GM12864 (cell line): ENCODE results near the gene ACTL9.

Experiments
- DNase-seq: peaks from one replicate; pipeline ENCODE4 v3.0.0-alpha.2; 2011; ENCODE audit warnings: low read depth
- H3K4me3 ChIP-seq: 2 replicates; pipeline ENCODE4 v1.5.1; 2011; ENCODE audit warnings: mild to moderate bottlenecking, low read depth, low read length, control low read depth
- TF ChIP-seq, protein P1 (sequence below): IDR thresholded peaks from 2 replicates; pipeline ENCODE4 v1.5.1; 2011; ENCODE audit warnings: low read depth, mild to moderate bottlenecking, moderate library complexity, low read length, control low read depth, inconsistent platforms; ENCODE audit errors: missing control alignments

The ACTL9 gene

DNA sequence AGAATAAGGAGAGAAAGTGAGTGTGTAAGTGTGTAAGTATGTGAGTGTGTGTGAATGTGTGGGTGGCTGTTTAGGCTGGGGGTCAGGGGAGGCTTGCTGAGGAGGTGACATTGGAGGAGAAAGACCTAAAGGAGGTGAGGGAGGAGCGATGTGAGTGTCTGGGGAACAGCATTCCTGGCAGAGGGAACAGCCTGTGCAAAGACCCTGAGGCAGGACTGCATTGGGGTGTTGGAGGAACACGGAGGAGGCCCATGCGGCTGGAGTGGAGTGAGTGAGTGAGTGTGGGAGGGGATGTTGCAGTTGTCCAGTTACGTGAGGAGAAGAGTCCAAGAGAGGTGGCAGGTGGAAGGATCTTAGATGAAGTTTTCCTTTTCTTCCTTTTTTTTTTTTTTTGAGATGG, 36.3 kb downstream of the ACTL9 start:
- no peak for DNase-seq
- TF ChIP-seq, protein P1, sequence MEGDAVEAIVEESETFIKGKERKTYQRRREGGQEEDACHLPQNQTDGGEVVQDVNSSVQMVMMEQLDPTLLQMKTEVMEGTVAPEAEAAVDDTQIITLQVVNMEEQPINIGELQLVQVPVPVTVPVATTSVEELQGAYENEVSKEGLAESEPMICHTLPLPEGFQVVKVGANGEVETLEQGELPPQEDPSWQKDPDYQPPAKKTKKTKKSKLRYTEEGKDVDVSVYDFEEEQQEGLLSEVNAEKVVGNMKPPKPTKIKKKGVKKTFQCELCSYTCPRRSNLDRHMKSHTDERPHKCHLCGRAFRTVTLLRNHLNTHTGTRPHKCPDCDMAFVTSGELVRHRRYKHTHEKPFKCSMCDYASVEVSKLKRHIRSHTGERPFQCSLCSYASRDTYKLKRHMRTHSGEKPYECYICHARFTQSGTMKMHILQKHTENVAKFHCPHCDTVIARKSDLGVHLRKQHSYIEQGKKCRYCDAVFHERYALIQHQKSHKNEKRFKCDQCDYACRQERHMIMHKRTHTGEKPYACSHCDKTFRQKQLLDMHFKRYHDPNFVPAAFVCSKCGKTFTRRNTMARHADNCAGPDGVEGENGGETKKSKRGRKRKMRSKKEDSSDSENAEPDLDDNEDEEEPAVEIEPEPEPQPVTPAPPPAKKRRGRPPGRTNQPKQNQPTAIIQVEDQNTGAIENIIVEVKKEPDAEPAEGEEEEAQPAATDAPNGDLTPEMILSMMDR = no peak
- H3K4me3 ChIP-seq = no peak overlapping the region

DNA sequence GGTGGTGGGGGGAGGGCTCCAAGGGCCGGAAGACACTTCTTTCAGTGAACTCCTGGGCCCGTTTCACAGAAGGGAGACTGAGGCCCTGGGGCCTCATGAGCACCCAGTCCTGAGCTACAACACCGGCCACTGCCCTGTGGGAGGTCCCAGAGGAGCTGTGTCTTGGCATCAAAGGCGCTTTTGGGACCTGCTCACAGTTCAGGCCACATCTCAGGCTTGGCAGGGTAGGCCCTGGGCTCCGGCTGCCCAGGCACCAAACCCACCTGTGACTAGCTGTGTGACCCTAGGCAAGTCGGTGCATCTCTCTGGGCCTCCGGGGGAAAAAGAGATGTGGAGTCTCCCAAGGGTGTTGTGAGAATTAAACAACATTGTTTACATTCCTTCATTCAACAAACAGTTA, 38.7 kb downstream of the ACTL9 start:
- TF ChIP-seq, protein P1 = no peak

DNA sequence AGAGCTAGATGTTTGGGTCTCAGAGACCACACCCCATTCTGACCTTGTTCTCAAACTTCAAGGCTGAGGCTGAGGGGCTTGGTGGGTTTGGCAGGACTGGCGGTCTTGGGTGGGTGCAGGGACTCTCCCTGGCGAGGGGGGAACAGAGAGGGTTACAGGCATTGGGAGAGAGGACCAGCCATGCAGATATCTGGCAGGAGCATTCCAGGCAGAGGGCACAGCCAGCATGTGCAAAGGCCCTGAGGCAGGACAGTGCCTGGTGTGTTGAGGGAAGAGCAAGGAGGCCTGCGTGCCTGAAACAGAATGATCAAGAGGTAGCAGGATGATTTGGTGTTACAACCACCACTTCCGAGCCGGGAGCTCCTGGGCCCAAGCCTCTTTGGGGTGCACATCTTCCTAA, 40.7 kb downstream of the ACTL9 start:
- DNase-seq = no peak
- TF ChIP-seq, protein P1 = no peak
- no peak overlapping the region for H3K4me3 ChIP-seq

More for the DNA sequence above, 38.7 kb downstream of the ACTL9 start:
- no peak overlapping the region for H3K4me3 ChIP-seq
- DNase-seq = no peak

DNA sequence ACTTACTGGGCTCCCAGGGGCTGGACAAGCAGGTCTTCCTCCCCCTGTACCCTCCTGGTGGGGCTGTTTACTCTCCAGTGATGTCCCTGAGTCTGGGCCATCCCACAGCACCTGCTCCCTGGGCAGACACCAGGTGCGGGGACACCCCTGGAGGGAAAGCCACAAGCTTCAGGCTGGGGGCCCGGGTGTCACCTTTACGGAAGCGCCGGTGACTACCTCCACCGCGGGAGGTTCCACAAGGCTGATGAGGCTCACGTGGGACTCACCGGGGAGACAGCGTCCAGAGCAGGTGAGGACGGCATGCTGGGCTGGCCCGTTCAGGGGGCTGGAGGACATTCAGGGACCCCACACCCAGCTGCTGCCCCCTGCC, 43.3 kb downstream of the ACTL9 start:
- DNase-seq = no peak
- TF ChIP-seq, protein P1 = no peak
- no peak overlapping the region for H3K4me3 ChIP-seq

DNA sequence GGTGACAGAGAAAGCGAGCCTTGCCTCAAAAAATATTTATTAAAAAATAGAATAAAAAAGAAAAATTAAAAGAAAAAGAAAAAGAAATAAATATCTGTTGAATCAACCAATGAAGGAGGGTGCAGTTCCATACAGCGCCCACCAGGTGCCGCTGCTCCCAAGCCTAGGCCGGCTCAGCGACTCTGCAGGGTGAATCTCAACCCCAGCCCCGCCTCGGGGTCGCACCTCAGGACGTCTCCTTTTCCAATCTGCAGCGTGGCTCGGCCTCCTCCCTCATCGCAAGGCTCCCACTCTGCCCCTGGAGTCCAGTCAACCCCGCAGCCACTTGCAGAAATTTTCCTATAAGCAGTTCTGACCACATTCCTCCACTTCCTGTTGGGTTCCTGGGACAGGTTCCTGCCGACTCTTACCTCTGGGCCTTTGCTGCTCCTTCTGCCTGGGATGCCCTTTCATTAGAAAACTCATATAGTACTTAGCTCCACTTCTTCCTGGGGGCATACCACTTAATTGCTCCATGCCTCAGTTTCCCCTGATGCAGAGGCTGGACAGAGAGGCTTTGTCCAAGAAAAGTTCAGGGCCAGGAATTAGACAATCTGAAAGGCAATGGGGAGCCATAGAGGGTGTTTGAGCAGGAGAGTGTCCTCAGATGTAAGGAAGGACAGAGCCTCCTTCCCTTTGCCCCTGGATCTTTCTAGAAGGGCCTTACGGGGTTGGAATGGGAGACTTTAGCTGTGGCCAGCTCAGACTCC, 43.8 kb downstream of the ACTL9 start:
- DNase-seq = no peak
- H3K4me3 ChIP-seq = no peak overlapping the region

DNA sequence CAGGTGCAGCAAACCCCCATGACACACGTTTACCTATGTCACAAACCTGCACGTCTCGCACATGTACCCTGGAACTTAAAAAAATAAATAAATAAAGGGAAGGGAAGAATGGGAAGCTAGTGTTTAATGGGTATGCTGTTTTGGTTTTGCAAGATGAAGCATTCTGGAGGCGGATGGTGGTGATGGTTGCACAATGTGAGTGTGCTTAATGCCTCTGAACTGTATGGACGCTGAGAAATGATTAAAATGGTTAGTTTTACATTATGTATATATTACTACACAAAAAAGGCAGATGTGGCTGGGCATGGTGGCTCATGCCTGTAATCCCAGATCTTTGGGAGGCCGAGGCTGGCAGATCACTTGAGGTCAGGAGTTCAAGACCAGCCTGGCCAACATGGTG, 50.4 kb downstream of the ACTL9 start:
- no peak overlapping the region for H3K4me3 ChIP-seq
- TF ChIP-seq, protein P1 = no peak
- DNase-seq = no peak

More for the DNA sequence above, 43.8 kb downstream of the ACTL9 start:
- TF ChIP-seq, protein P1 = peak; percentile 94
